GM18511 (cell line): Measurements from ENCODE around the gene MBOAT1.

ENCODE experiments used
- ATAC-seq: cut with Tn5 transposase; IDR thresholded peaks from one replicate; pipeline ENCODE4 v1.9.1; 2021; ENCODE audit warnings: mild to moderate bottlenecking, moderate library complexity; ENCODE audit not compliant: unreplicated experiment

The MBOAT1 gene

DNA sequence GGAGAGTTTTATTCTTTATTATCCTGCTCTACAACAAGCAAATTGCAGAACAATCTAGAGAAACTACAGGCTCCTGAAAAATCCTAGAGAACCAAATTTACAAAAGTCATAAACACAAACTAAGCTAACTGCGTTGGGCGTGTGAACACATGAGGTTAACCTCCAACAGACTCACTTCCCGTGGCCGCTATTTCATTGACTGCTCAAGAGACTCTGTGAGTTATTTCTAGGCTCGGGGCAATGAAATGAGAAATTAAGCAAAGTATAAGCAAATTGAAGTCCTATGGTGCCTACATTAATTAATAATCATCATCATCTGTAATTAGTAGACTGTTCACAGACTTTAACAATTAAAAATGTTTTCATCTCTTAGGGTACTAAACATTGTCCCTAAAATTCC, 100.0 kb downstream of the MBOAT1 start:
- ATAC-seq, result no peak

- ATAC-seq, result no peak
These were observed 101.8 kb downstream of the MBOAT1 start for GRCh38 chr6:20110478-20110877.

DNA sequence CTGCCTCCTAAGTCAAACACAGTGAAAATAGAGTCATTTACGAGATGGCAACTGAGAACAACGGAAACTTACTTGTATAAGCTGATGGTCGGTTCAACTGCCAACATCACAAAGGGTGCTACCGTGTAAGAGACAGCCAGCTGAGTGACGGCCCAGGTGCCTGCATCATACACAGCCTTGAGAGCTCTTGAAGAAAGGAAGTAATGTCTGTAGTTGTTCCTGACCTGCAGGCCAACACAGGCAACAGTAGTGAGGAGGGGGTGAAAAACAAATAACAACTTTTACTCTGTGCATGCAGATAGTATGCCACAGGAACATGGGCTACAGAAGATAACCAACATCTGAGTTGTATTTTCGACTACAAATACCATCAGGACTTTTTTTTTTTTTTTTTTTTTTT, 102.7 kb downstream of the MBOAT1 start:
- no peak for ATAC-seq

DNA sequence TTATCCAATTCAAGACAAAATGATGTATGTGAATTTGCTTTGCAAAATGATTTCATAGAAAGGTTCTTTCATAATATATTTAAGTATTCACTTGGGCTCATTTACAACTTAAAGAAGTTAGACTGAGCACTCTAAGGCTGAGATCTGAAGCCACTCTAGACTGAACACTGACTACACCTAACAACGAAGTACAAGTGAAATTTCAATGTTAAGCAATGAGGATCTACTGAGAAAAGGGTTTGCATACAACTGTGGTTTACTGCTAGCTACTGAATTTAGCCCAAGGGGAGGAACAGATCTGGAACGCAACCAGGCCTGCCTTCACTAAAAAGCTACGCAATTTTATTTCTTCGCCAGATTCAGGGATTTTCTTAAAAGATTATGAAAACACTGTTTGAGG, 106.4 kb downstream of the MBOAT1 start:
- no peak for ATAC-seq

- ATAC-seq, result no peak
These were observed 107.6 kb downstream of the MBOAT1 start for GRCh38 chr6:20104696-20105095.

DNA sequence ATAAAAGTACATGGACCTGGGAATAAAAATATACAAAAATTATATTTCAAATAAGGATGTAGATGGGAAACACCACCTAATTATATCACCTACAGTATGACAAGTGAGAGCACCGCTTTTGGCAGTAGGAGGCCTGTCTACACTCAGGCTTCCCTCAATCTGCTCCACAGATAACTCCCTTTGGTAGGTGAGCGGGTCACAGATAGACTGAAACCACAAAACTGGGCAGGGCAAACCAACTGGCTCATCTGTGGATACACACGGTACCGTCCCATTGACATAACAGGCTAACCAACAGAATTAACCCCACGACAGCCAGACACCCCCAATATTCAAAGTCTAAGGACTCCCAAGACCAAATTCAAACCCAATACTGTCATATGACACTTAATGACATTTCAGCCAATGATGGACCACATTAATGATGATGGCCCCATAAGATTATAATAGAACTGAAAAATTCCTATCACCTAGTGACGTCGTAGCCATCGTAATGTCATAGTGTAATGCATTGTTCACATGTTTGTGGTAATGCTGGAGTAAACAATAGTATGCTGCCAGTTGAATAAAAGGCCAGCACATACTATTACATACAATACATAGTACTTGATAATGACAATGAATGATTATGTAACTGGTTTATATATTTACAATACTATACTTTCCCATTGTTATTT, 109.7 kb downstream of the MBOAT1 start:
- no peak for ATAC-seq

- no peak for ATAC-seq
These were observed 113.1 kb downstream of the MBOAT1 start for GRCh38 chr6:20099156-20099555.

DNA sequence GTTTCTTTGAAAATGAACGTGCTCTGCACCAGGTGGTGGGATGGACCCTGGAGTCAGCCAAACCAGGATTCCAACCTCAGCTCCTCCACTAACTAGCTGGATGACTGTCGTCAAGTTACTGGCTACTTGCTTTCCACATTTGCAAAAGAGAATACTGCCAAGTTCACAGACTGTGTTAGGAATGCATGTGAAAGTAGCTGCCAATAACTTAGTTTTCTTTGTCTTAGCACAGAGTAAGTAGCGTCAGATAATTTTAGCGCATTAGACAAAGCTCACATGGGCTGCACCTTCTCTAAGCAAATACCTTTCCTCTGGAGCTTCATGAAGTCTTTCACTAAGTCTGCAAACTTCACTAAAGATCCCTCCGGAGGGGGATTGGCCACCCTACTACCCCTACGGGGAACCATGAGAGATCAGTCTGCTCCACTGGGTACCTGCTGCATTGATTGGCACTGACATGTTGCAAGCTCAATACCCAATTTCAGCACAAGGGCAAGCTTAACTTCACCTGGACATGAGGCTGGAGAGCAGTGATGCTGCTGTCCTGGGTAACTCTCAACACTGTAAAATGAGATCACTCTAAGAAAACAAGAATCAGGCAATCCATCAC, 113.9 kb downstream of the MBOAT1 start:
- ATAC-seq, result no peak

DNA sequence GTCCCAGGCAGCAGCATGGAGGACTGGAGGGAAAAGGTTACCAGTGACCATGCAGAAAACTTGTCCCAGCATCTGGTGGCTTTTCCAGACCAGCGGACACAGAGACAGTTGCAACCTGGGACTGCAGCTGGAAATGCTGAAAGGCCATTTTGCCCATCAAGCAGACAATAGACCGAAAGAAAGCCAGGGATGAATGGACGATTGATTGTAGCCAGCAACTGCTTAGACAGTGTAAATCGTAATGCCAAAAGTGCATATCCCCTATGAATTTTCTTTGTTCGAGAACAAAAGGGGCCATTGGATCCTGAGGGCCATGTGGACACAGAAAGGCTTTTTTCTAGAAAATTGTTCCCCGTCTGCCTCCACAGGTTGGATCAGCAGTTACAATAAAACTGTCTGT, 115.7 kb downstream of the MBOAT1 start:
- no peak for ATAC-seq

- ATAC-seq, result no peak
These were observed 116.8 kb downstream of the MBOAT1 start for GRCh38 chr6:20095436-20095835.

GRCh38 chr6:20092071-20092566, 120.2 kb downstream of the MBOAT1 start:
- ATAC-seq, result peak; percentile 71

GRCh38 chr6:20086992-20087391, 125.3 kb downstream of the MBOAT1 start:
- ATAC-seq, result no peak

DNA sequence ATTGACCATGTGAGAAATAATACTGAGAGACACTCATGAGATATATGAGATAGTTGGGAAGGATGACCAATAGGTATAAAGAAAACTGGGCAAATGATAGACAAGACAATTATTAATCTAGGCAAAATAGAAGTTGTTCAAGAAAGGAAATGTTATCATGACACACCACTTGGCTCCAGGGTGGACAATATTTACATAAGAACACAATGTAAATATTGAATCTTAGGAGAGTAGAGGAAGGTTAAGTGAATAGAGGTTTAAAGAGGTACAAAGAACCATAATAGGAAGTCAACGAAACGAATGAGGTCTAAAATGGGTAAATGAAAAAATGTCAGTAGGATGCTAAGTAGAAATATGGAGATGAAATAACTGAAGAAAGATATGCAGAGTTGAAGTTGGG, 126.5 kb downstream of the MBOAT1 start:
- no peak for ATAC-seq

DNA sequence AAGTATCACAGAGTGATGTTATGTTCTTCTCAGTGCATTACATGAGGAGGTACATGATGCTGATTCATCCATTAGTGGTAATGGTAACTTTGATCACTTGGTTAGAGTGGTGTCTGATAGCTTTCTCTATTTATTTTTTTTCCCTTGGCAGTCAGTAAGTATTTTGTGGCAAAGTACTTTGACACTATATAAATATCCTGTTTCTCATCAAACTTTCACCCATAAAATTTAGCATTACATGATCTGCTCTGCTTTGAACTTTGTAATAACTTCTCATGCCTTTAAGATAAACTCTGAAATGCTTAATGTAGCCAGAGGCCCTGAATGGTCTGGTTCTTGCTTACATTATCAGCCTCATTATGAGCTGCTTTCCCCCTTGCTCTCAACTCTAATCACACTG, 127.9 kb downstream of the MBOAT1 start:
- ATAC-seq, result no peak

DNA sequence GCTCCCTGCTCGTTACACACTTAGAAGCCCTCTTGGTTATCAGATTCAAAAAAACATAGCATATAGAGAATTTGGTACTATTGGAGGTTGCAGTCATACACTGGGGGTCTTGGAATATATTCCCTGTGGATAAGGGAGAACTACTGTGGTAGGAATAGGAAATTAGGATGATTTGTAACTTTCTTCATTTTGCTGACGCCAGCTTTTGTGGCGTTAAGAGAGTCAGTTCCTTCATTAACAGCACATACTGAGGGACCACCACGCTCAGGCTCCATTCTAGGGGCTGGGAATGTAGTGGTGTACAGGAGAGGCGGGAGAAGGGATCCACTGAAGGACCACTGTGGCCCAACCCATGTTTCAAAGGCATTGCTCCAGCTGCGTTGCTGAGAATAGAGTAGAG, 140.3 kb downstream of the MBOAT1 start:
- no peak for ATAC-seq

- ATAC-seq, result no peak
These were observed 142.2 kb downstream of the MBOAT1 start for GRCh38 chr6:20070047-20070446.

- ATAC-seq, result no peak
These were observed 143.2 kb downstream of the MBOAT1 start for GRCh38 chr6:20069021-20069522.

GRCh38 chr6:20068421-20068988, 143.8 kb downstream of the MBOAT1 start:
- no peak for ATAC-seq

DNA sequence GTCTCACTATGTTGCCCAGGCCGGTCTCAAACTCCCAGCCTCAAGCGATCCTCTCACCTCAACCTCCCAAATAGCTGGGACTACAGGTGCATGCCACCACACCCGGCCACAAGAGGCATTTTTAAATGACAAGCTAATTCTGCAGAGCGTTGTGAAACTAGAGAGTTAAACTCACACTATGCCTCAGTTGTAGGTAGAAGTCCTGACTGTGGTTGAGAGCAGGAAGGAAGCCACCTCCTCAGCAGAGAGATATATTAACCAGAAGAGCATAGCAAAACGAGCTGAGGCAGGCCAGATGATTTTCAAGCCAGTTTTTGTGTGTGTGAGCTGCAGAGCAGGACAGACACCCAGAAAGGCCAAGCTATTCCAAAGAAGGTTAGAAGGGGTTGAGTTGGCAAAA, 150.3 kb downstream of the MBOAT1 start:
- ATAC-seq, result no peak

DNA sequence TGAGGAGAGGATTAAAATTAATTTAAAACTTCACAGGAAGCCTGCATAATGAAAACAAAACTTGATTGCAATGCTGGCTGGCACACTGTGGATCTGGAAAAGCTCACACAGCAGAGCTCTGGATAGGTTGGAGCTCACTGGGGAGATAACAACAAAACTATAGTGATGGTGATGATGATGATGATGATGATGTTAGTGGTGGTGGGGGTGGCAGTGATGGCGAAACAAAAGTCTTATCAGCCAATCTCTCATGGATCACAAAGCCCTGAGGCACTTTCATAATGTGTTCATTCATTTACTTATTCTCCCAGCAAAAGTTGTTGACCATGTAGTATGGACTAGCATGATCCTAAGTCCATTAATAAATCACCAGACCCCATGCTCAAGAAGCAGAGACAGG, 152.0 kb downstream of the MBOAT1 start:
- ATAC-seq, result no peak

DNA sequence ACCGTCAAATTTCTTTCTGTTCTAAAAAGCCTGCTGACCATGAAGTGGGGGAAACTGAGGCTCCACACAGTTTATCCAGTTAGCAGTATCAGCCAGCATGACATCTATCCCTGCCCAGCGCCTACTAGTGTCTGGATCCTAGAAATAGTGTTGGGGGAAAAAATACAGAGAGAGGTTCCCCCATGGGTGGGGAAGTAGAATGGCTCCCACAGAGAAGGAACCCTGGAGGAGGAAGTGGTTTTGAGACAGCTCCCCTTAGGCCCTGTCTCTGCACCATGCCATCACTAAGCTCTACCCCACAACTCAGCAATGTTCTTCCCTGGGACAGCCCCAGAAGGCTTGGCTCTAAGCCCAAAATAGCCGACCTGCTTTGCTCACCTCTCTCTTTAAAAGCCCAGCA, 153.4 kb downstream of the MBOAT1 start:
- no peak for ATAC-seq
